ENCODE results near the gene GALNT18.

GALNT18 gene

GRCh38 chr11:11467312-11467711 lies 154.5 kb downstream of the GALNT18 start:
- no peak for TF ChIP-seq CTCF (IDR thresholded peaks at IDR 0.05; ENCODE audit: low read depth, low read length)

GRCh38 chr11:11464555-11464954 lies 157.2 kb downstream of the GALNT18 start:
- TF ChIP-seq CTCF (IDR thresholded peaks at IDR 0.05; ENCODE audit: low read depth, low read length), result no peak
- no peak for DNase-seq (ENCODE audit: extremely low read depth, low read depth)

More at GRCh38 chr11:11467312-11467711, 154.5 kb downstream of the GALNT18 start:
- no peak for DNase-seq (ENCODE audit: extremely low read depth, low read depth)

GRCh38 chr11:11463405-11463804 lies 158.4 kb downstream of the GALNT18 start:
- DNase-seq (ENCODE audit: extremely low read depth, low read depth), result no peak
- no peak for TF ChIP-seq CTCF (IDR thresholded peaks at IDR 0.05; ENCODE audit: low read depth, low read length)

GRCh38 chr11:11461473-11461872 lies 160.3 kb downstream of the GALNT18 start:
- no peak for DNase-seq (ENCODE audit: extremely low read depth, low read depth)
- no peak for TF ChIP-seq CTCF (IDR thresholded peaks at IDR 0.05; ENCODE audit: low read depth, low read length)

- no peak for TF ChIP-seq CTCF (IDR thresholded peaks at IDR 0.05; ENCODE audit: low read depth, low read length)
- no peak for DNase-seq (ENCODE audit: extremely low read depth, low read depth)
Observed at GRCh38 chr11:11459578-11459977, 162.2 kb downstream of the GALNT18 start.

- DNase-seq (ENCODE audit: extremely low read depth, low read depth), result no peak
- no peak for TF ChIP-seq CTCF (IDR thresholded peaks at IDR 0.05; ENCODE audit: low read depth, low read length)
Observed at GRCh38 chr11:11458485-11458884, 163.3 kb downstream of the GALNT18 start.

GRCh38 chr11:11458001-11458400 lies 163.8 kb downstream of the GALNT18 start:
- no peak for TF ChIP-seq CTCF (IDR thresholded peaks at IDR 0.05; ENCODE audit: low read depth, low read length)
- no peak for DNase-seq (ENCODE audit: extremely low read depth, low read depth)

Data from AG09319 (cell line).